GM12801 (cell line): ENCODE results near the gene SMYD5.

Source experiments
- TF ChIP-seq, protein P1 (sequence below): IDR thresholded peaks from one replicate; pipeline ENCODE4 v1.5.1; 2011; ENCODE audit warnings: control low read depth; ENCODE audit not compliant: insufficient read length; ENCODE audit errors: extremely low read depth

Gene SMYD5

DNA sequence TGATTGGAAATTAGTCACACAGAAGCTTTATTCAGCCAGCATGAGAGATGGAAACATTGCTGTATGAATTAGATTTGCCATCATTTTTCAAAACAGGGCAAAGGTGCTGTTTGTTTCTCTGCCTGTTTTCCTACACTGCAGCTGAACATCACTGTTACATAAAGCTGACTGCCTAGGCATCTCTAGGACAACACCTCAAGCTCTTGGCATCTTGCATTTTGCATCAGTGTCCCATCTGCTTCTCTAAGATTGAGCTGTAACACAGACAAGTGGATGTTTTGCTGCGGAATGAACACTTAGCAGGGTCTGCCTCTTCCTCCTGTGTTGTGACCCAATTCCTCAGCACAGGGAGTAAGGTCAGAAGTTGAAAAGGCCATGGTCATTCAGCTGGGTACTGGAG is 24.9 kb downstream of the SMYD5 start:
- TF ChIP-seq, protein P1, sequence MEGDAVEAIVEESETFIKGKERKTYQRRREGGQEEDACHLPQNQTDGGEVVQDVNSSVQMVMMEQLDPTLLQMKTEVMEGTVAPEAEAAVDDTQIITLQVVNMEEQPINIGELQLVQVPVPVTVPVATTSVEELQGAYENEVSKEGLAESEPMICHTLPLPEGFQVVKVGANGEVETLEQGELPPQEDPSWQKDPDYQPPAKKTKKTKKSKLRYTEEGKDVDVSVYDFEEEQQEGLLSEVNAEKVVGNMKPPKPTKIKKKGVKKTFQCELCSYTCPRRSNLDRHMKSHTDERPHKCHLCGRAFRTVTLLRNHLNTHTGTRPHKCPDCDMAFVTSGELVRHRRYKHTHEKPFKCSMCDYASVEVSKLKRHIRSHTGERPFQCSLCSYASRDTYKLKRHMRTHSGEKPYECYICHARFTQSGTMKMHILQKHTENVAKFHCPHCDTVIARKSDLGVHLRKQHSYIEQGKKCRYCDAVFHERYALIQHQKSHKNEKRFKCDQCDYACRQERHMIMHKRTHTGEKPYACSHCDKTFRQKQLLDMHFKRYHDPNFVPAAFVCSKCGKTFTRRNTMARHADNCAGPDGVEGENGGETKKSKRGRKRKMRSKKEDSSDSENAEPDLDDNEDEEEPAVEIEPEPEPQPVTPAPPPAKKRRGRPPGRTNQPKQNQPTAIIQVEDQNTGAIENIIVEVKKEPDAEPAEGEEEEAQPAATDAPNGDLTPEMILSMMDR, result no peak

DNA sequence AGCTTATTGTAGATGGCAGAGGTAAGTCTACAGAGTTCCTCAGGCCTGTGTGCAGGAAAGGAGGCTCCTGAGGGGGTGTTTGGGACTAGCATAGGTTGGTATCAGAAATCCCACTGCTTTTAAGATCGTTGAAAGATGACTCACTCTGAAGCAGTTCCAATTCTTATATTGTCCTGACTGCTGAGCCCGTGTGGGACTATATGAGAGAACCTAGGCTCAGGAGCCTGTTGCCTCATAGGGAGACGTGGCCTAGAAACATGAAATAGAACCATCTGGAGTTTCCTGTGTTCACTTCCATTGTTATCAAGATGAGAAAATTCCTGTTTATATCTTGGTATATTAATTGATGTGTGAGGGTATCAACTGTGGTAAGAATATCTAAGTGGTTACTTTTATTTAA is 25.7 kb downstream of the SMYD5 start:
- TF ChIP-seq, protein P1, result no peak

DNA sequence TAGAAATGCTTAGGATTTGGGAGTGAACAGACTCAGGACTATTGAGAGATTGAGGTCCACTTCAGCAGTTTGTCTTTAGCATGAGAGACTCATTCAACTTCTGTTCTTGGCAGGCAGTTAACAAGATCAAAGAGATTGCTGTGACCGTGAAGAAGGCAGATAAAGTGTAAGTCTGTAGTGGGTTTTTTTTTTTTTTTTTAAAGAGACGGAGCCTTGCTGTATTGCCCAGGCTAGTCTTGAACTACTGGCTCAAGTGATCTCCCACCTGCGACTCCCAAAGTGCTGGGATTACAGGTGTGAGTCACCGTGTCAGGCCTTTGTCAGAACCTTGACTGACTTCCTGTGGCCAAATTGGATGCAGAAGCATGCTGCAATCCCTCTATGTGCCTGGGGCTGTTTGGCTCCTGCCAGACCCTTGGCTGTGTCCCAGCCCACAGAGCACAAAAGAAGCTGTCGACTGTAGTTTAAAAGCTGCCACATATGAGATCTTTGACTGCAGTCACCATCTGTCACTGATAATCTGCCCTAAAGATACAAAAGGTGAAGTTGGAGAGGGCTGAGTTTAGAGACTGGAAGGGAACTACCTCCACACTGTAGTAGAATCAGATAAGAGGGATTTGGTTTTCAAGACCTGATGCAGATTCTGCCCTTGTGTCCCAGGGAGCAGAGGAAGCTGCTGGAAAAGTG is 30.0 kb downstream of the SMYD5 start:
- TF ChIP-seq, protein P1, result no peak

DNA sequence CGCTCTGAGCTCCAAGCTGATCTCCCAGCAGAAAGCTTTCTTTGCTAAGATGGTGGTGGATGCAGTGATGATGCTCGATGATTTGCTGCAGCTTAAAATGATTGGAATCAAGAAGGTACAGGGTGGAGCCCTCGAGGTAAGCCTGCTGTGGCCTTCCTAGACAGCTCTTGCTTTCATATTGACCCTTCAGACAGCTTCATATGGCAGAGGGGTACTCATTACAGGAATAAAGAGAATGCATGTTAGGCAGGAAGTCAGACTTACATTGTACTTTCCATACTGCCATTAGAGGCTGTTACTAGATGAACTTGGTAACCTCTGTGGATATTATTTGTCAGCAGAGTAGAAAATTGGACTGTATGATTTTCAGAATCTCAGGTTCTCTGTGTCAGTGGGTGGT is 30.5 kb downstream of the SMYD5 start:
- TF ChIP-seq, protein P1, result no peak

DNA sequence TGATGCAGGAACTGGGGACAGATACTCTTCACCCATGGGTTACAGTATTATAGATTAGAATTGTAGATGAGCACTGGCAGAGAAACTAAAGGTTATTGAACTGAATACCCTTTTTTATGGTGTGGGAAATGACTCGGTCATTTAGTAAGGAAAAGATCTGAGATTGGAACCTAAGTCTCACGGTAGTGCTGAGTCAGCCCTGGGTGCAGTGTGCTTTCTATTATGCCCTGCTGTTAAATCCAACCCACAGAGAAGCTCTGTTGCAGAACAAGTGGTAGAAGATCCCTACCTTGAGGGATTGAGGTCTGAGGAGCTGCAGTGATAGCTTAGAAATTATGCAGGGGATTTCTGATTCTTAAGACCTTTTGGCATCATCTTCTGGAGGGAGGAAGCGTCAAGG is 32.8 kb downstream of the SMYD5 start:
- TF ChIP-seq, protein P1, result no peak

DNA sequence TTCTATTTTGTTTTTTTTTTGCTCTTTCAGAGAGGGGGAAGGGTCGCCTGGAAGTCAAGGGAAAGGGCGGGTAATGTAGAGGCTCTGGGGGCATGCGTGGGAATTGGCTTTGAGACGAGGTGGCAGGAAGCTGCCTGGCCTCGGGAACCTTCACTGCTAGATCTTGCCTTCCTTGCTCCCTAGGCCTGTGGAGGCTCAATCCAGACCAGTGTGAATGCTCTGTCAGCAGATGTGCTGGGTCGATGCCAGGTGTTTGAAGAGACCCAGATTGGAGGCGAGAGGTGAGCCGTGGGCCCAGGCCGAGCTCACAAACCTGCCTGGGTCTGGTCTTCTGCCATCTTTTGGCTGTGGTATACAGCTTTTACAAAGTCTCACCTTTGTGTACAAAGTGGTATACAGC is 35.6 kb downstream of the SMYD5 start:
- TF ChIP-seq, protein P1, result no peak

DNA sequence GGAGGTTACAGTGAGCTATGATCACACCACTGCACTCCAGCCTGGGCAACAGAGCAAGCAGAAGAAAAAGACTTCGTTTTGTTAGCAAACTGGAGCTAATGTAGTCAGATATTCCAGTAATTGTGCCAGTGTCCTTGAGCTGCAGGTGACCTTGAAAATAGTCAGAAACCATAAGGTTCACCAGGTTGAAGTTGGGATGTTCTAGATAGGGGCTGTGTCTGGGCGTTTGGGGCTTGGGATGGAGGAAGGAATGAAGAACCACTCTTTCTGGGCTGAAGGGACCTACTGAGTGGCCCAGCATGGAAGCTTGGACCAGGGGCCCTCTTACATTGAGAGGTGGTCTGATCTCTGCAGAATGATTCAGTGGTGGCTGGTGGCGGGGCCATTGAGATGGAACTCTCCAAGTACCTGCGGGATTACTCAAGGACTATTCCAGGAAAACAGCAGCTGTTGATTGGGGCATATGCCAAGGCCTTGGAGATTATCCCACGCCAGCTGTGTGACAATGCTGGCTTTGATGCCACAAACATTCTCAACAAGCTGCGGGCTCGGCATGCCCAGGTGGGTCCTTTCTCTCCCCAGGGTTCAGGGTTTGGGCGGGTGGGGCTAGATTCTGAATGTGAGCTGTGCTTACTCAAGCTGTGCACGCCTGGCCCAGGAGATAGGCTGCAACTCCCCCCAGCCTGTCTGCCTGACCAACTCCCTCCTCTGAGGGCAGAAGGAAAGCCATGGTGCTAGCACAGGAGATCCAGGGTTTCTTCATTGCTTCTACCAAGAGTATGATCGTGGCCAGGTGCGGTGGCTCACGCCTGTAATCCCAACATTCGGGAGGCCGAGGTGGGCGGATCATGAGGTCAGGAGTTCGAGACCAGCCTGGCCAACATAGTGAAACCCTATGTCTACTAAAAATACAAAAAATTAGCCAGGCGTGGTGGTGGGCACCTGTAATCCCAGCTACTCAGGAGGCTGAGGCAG is 37.1 kb downstream of the SMYD5 start:
- TF ChIP-seq, protein P1, result no peak
